22Rv1 (cell line): ENCODE data around the gene RNF146.

Source experiments
- ZFX ChIP-seq: fragments of 450-650 bp; IDR thresholded peaks from 2 replicates; pipeline ENCODE4 v1.6.1; 2017; ENCODE audit warnings: antibody characterized with exemption, borderline replicate concordance
- TF ChIP-seq, protein P1 (sequence below): fragments of 450-650 bp; IDR thresholded peaks from 2 replicates; pipeline ENCODE4 v1.5.1; 2017; ENCODE audit warnings: mild to moderate bottlenecking

DNA sequence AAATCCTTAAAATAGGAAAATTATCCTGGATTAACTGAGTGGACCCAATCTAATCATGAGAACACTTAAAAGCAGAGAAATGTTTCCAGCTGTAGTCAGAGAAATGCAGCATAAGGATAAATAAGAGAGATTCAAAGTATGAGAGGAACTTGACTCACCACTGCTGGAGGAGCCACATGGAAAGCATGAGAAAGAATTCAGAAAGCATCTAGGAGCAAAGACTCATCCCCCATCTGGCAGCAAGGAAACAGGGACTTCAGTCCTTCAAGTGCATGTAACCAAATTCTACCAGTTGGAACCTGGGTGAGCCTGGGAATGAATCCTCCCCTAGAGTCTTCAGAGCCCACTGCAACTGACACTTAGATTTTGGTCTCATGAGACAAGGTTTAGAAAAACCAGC, 33.7 kb downstream of the RNF146 start:
- TF ChIP-seq, protein P1, sequence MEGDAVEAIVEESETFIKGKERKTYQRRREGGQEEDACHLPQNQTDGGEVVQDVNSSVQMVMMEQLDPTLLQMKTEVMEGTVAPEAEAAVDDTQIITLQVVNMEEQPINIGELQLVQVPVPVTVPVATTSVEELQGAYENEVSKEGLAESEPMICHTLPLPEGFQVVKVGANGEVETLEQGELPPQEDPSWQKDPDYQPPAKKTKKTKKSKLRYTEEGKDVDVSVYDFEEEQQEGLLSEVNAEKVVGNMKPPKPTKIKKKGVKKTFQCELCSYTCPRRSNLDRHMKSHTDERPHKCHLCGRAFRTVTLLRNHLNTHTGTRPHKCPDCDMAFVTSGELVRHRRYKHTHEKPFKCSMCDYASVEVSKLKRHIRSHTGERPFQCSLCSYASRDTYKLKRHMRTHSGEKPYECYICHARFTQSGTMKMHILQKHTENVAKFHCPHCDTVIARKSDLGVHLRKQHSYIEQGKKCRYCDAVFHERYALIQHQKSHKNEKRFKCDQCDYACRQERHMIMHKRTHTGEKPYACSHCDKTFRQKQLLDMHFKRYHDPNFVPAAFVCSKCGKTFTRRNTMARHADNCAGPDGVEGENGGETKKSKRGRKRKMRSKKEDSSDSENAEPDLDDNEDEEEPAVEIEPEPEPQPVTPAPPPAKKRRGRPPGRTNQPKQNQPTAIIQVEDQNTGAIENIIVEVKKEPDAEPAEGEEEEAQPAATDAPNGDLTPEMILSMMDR = no peak
- no peak for TF ChIP-seq ZFX
